H1 (cell line): Measurements from ENCODE around the gene MCM9. TPM values are rescaled to one million over a fixed set of nuclear protein-coding genes. Genes with fewer than 3 reads are reported as not detected.

Source experiments
- CTCF ChIA-PET: fragments of 300-600 bp; sonication (Branson Sonifier 250); formaldehyde crosslinking; loops from one replicate; lab custom pipeline; 2021; ENCODE audit not compliant: partially characterized antibody; lab: Charles Lee
- POLR2A ChIA-PET: fragments of 300-600 bp; sonication (Branson Sonifier 250); formaldehyde crosslinking; loops from one replicate; lab custom pipeline; 2021; ENCODE audit warnings: inconsistent platforms; ENCODE audit not compliant: partially characterized antibody; lab: Charles Lee
- DNase-seq, 2 experiments: peaks; one replicate each; pipeline versions ENCODE4 v3.0.0 to v3.0.0-alpha.2; 2010 to 2022; ENCODE audit warnings: low spot score in 2 of 2, low read depth in 1 of 2, mixed read lengths in 1 of 2
- FAIRE-seq: peaks from 2 replicates; lab custom pipeline; 2011; peaks lifted over from hg19 to GRCh38; lab: Jason Lieb, UNC
- H2AFZ ChIP-seq: 2 replicates; pipeline ENCODE4 v1.8.1; 2012; ENCODE audit warnings: low read length, inconsistent platforms
- H2AK5ac ChIP-seq: 2 replicates; pipeline ENCODE4 v1.6.1; 2013; ENCODE audit warnings: low read depth, low read length
- H2BK120ac ChIP-seq: replicated peaks from 2 replicates; pipeline ENCODE3; 2013; ENCODE audit warnings: low read depth, low read length, inconsistent platforms
- H2BK12ac ChIP-seq: 2 replicates; pipeline ENCODE4 v1.6.1; 2013; ENCODE audit warnings: low read depth, low read length
- H2BK15ac ChIP-seq: 2 replicates; pipeline ENCODE4 v1.6.1; 2013; ENCODE audit warnings: low read length
- H2BK20ac ChIP-seq: 2 replicates; pipeline ENCODE4 v1.6.1; 2013; ENCODE audit warnings: low read length
- H2BK5ac ChIP-seq: 2 replicates; pipeline ENCODE4 v1.6.1; 2013; ENCODE audit warnings: low read depth, low read length
- H3K14ac ChIP-seq: 2 replicates; pipeline ENCODE4 v1.6.1; 2013; ENCODE audit warnings: inconsistent platforms; ENCODE audit not compliant: insufficient read length
- H3K18ac ChIP-seq: 2 replicates; pipeline ENCODE4 v1.6.1; 2013; ENCODE audit warnings: low read length; ENCODE audit errors: extremely low read depth
- H3K23ac ChIP-seq: 2 replicates; pipeline ENCODE4 v1.6.1; 2013; ENCODE audit warnings: inconsistent platforms; ENCODE audit not compliant: insufficient read length
- H3K23me2 ChIP-seq: 2 replicates; pipeline ENCODE4 v1.6.1; 2013; ENCODE audit warnings: low read depth, low read length
- H3K27ac ChIP-seq: 2 replicates; pipeline ENCODE4 v1.6.1; 2011; ENCODE audit warnings: low read depth, low read length, inconsistent platforms
- H3K27me3 ChIP-seq, 4 experiments: replicated peaks in 1 of 4; 1 replicate in 1 of 4; 2 replicates in 3 of 4; pipeline versions ENCODE4 v1.6.1 to v1.8.1; 2011 to 2013; ENCODE audit warnings: low read length in 3 of 4, mild to moderate bottlenecking in 3 of 4, inconsistent platforms in 2 of 4, mixed read lengths in 2 of 4, moderate library complexity in 1 of 4; ENCODE audit not compliant: control insufficient read depth in 3 of 4, insufficient read depth in 3 of 4; ENCODE audit errors: extremely low read depth in 1 of 4
- H3K36me3 ChIP-seq, 4 experiments: 2 replicates each; pipeline versions ENCODE4 v1.6.1 to v1.8.1; 2011 to 2013; ENCODE audit warnings: mild to moderate bottlenecking in 4 of 4, low read length in 3 of 4, moderate library complexity in 2 of 4, control low read depth in 1 of 4, inconsistent platforms in 1 of 4; ENCODE audit not compliant: insufficient read depth in 4 of 4, control insufficient read depth in 2 of 4
- H3K4ac ChIP-seq: replicated peaks from 2 replicates; pipeline ENCODE3; 2013; ENCODE audit warnings: low read length, low read depth, mixed read lengths, inconsistent platforms; ENCODE audit not compliant: insufficient read length
- H3K4me1 ChIP-seq, 4 experiments: replicated peaks in 1 of 4; 1 replicate in 1 of 4; 2 replicates in 3 of 4; pipeline versions ENCODE4 v1.6.1 to v1.8.1; 2011 to 2013; ENCODE audit warnings: low read length in 3 of 4, inconsistent platforms in 2 of 4, mixed read lengths in 1 of 4; ENCODE audit not compliant: insufficient read depth in 4 of 4, control insufficient read depth in 3 of 4
- H3K4me2 ChIP-seq, 2 experiments: 2 replicates each; pipeline versions ENCODE4 v1.6.1 to v1.8.1; 2011 to 2013; ENCODE audit warnings: low read depth in 2 of 2, low read length in 2 of 2, control low read depth in 1 of 2, inconsistent platforms in 1 of 2, mild to moderate bottlenecking in 1 of 2; ENCODE audit not compliant: insufficient read depth in 1 of 2
- H3K4me3 ChIP-seq, 4 experiments: fragments of 200-600, 300-600 bp in 1 of 4; sonication (generic), shearing (Covaris generic), sonication (Bioruptor Twin) in 1 of 4; 2 replicates each; pipeline versions ENCODE4 v1.5.1 to v1.8.1; 2011 to 2016; ENCODE audit warnings: low read length in 4 of 4, low read depth in 3 of 4, control low read depth in 2 of 4, inconsistent platforms in 2 of 4, mild to moderate bottlenecking in 2 of 4, mixed read lengths in 1 of 4, moderate library complexity in 1 of 4; ENCODE audit not compliant: insufficient read depth in 2 of 4; ENCODE audit errors: extremely low read depth in 1 of 4
- H3K56ac ChIP-seq: replicated peaks from 2 replicates; pipeline ENCODE3; 2013; ENCODE audit warnings: low read depth, mild to moderate bottlenecking, mixed read lengths, low read length, inconsistent platforms; ENCODE audit not compliant: insufficient read length
- H3K79me1 ChIP-seq: 2 replicates; pipeline ENCODE4 v1.6.1; 2013; ENCODE audit warnings: low read depth, low read length, control low read depth
- H3K79me2 ChIP-seq, 2 experiments: 2 replicates each; pipeline versions ENCODE4 v1.6.1 to v1.8.1; 2012 to 2013; ENCODE audit warnings: low read length in 2 of 2, mild to moderate bottlenecking in 2 of 2, inconsistent platforms in 1 of 2; ENCODE audit not compliant: insufficient read depth in 2 of 2, control insufficient read depth in 1 of 2
- H3K9ac ChIP-seq, 4 experiments: replicated peaks in 1 of 4; 1 replicate in 1 of 4; 2 replicates in 3 of 4; pipeline versions ENCODE4 v1.6.1 to v1.8.1; 2011 to 2013; ENCODE audit warnings: low read depth in 3 of 4, low read length in 3 of 4, control low read depth in 2 of 4, mild to moderate bottlenecking in 2 of 4, moderate library complexity in 2 of 4, inconsistent platforms in 1 of 4; ENCODE audit errors: extremely low read depth in 1 of 4
- H3K9me3 ChIP-seq, 2 experiments: 2 replicates each; pipeline versions ENCODE4 v1.6.1 to v1.8.1; 2012 to 2013; ENCODE audit warnings: mild to moderate bottlenecking in 2 of 2, moderate library complexity in 2 of 2, control low read depth in 1 of 2, inconsistent platforms in 1 of 2, low read depth in 1 of 2, low read length in 1 of 2, mixed read lengths in 1 of 2; ENCODE audit not compliant: insufficient read depth in 2 of 2
- H4K20me1 ChIP-seq, 2 experiments: replicated peaks in 1 of 2; 2 replicates each; pipeline versions ENCODE3 to v1.8.1; 2011 to 2013; ENCODE audit warnings: inconsistent platforms in 2 of 2, low read length in 2 of 2, mild to moderate bottlenecking in 1 of 2; ENCODE audit not compliant: insufficient read depth in 2 of 2, control insufficient read depth in 1 of 2
- H4K5ac ChIP-seq: 2 replicates; pipeline ENCODE4 v1.6.1; 2013; ENCODE audit warnings: low read length, low read depth, mixed read lengths, inconsistent platforms; ENCODE audit not compliant: insufficient read length
- H4K8ac ChIP-seq: 2 replicates; pipeline ENCODE4 v1.8.0; 2013; ENCODE audit warnings: mild to moderate bottlenecking, moderate library complexity, low read length, inconsistent platforms; ENCODE audit not compliant: insufficient read depth; ENCODE audit errors: extremely low read depth
- H4K91ac ChIP-seq: replicated peaks from 2 replicates; pipeline ENCODE3; 2013; ENCODE audit warnings: low read length, mixed read lengths, inconsistent platforms; ENCODE audit not compliant: insufficient read length
- ATF3 ChIP-seq: IDR thresholded peaks from 2 replicates; pipeline ENCODE4 v1.6.1; 2011; ENCODE audit warnings: low read depth, mild to moderate bottlenecking, low read length; ENCODE audit not compliant: insufficient read depth
- CTCF ChIP-seq, 3 experiments: IDR thresholded peaks; 1 replicate in 2 of 3; 2 replicates in 1 of 3; pipeline versions ENCODE4 v1.5.1 to v1.6.1; 2011; ENCODE audit warnings: low read length in 3 of 3, mild to moderate bottlenecking in 3 of 3, inconsistent platforms in 2 of 3, low read depth in 1 of 3, moderate library complexity in 1 of 3; ENCODE audit not compliant: insufficient read depth in 1 of 3; ENCODE audit errors: control extremely low read depth in 1 of 3
- KDM5A ChIP-seq: fragments of 200-600 bp; IDR thresholded peaks from 2 replicates; pipeline ENCODE4 v1.7.1; 2012; ENCODE audit warnings: mild to moderate bottlenecking, low read length, inconsistent platforms, mixed read lengths
- RBBP5 ChIP-seq: IDR thresholded peaks from 2 replicates; pipeline ENCODE4 v1.7.1; 2012; ENCODE audit warnings: low read depth, mild to moderate bottlenecking, inconsistent platforms, low read length, moderate library complexity, borderline replicate concordance
- RFX5 ChIP-seq: IDR thresholded peaks from 2 replicates; pipeline ENCODE4 v1.6.1; 2011; ENCODE audit warnings: low read depth, low read length, improper control_type of control experiment, borderline replicate concordance
- RXRA ChIP-seq: IDR thresholded peaks from 2 replicates; pipeline ENCODE4 v1.6.1; 2011; ENCODE audit warnings: low read depth, mild to moderate bottlenecking, low read length, moderate library complexity; ENCODE audit not compliant: insufficient read depth
- SIRT6 ChIP-seq: IDR thresholded peaks from one replicate; pipeline ENCODE4 v1.7.1; 2012; ENCODE audit warnings: low read length, inconsistent platforms
- SP1 ChIP-seq: IDR thresholded peaks from 2 replicates; pipeline ENCODE4 v1.6.1; 2011; ENCODE audit warnings: low read depth, low read length
- SP4 ChIP-seq: IDR thresholded peaks from 2 replicates; pipeline ENCODE4 v1.6.1; 2012; ENCODE audit warnings: low read length, inconsistent platforms
- SRF ChIP-seq: IDR thresholded peaks from 2 replicates; pipeline ENCODE4 v1.6.1; 2011; ENCODE audit warnings: mild to moderate bottlenecking, low read depth, low read length, moderate library complexity
- TBP ChIP-seq: IDR thresholded peaks from 2 replicates; pipeline ENCODE4 v1.6.1; 2011; ENCODE audit warnings: low read depth, low read length, improper control_type of control experiment
- ZNF274 ChIP-seq: IDR thresholded peaks from 2 replicates; pipeline ENCODE4 v1.7.0; 2012; ENCODE audit warnings: low read length, borderline replicate concordance; ENCODE audit errors: extremely low read depth
- WGBS, 2 experiments: shearing (Covaris generic) in 1 of 2; methylation state at CpG; one replicate each; pipeline versions ENCODE4 v1.1.6 to v1.1.7; 2013 to 2015; ENCODE audit warnings: low lambda C conversion rate in 2 of 2, mixed read lengths in 2 of 2, inconsistent platforms in 1 of 2, low coverage in 1 of 2, missing lambda C conversion rate in 1 of 2; ENCODE audit not compliant: insufficient replicate concordance in 2 of 2, insufficient coverage in 1 of 2, insufficient read length in 1 of 2; ENCODE audit errors: extremely low coverage in 1 of 2, missing lambda C conversion rate in 1 of 2; 5-methylcytosine and 5-hydroxymethylcytosine counted together
- polyA plus RNA-seq, 7 experiments: library from polyadenylated mRNA; depleted of rRNA in 3 of 7; stranded (reverse) in 5 of 7; unstranded in 2 of 7; fragments of >200 nt in 5 of 7; fragments of 200-250 nt in 2 of 7; gene quantifications; 1 replicate in 5 of 7; 2 replicates in 1 of 7; 4 replicates in 1 of 7; pipeline versions ENCODE4 v1.2.1 to v1.2.3, GENCODE V29; 2011 to 2013; ENCODE audit warnings: missing spikeins in 2 of 7, mixed read lengths in 2 of 7
- total RNA-seq: library from RNA; stranded (reverse); fragmentation: NEBNext Ultra II Directional; extraction: Animal tissue kit (Norgen Biotek cat#: 25700); gene quantifications from 2 replicates; pipeline ENCODE4 v1.2.1, GENCODE V29; 2021

Gene MCM9
- total and polyA plus RNA-seq, 2 of the 8 experiments (the other 6 are each of a cell fraction or from before 2014, with no cell fraction given), result 3.7 to 11.4 TPM

GRCh38 chr6:118853408-118853807, 81.6 kb downstream of the MCM9 start:
- no peak for DNase-seq
- Histone ChIP-seq H3K18ac (no peak overlapping the region), H3K4me3 (no peak overlapping the region), H2BK20ac (no peak overlapping the region), H3K36me3 (no peaks in the 10 kb centered on the region), H2AFZ (no peak overlapping the region), H3K27me3 (no peaks in the 10 kb centered on the region), H4K20me1 (no peaks in the 10 kb centered on the region), H3K9me3 (no peaks in the 10 kb centered on the region), H3K23me2 (no peaks in the 10 kb centered on the region), H3K9ac (no peak overlapping the region), H4K91ac (no peak overlapping the region), H2BK15ac (no peak overlapping the region), H3K79me2 (no peaks in the 10 kb centered on the region), H2BK5ac (no peak overlapping the region), H3K79me1 (no peaks in the 10 kb centered on the region), H4K8ac (no peak overlapping the region), H3K4ac (no peak overlapping the region), H3K14ac (no peak overlapping the region), H3K23ac (no peak overlapping the region), H3K4me1 (no peaks in the 10 kb centered on the region), H3K56ac (no peak overlapping the region), H3K27ac (no peak overlapping the region), H2BK120ac (no peak overlapping the region), H2AK5ac (no peak overlapping the region), H3K4me2 (no peak overlapping the region), H2BK12ac (no peak overlapping the region), H4K5ac (no peak overlapping the region)
- 92% methylated on average over 5 of the region's 5 CpGs; no CpG with 5 or more reads in 1 of the 2 experiments for WGBS, 2 experiments
- no peak for FAIRE-seq
- ChIA-PET POLR2A (no interaction called here), CTCF (interaction anchor here (0.6 to 1.3 kb wide), 3 partner anchors 11 to 290 kb away, joined by 3 to 4 read pairs (median 3); no protein-coding TSS in a partner anchor)
- TF ChIP-seq RXRA (no peak), KDM5A (no peak), RFX5 (no peak), CTCF (IDR thresholded peaks at IDR 0.05; ENCODE audit: control extremely low read depth in 1 of 3, insufficient read depth in 1 of 3, low read depth in 1 of 3, low read length in 3 of 3) (no peak), ZNF274 (no peak), SP4 (no peak), SIRT6 (no peak), SP1 (no peak), RBBP5 (no peak), ATF3 (no peak), SRF (no peak), TBP (no peak)
